Gastroesophageal sphincter (tissue), 4 donors: ENCODE measurements around the gene APOBEC2. TPM values are rescaled to one million over a fixed set of nuclear protein-coding genes. Genes with fewer than 3 reads are reported as not detected.

Source experiments
- ATAC-seq: fragments of 150-250 bp; one replicate; pipeline ENCODE4 v1.9.1; 2016; ENCODE audit warnings: mild to moderate bottlenecking, moderate library complexity
- H3K27ac ChIP-seq, 4 donors: fragments of 200-600 bp; sonication (generic) in 3 of 4; 1 replicate in 3 of 4; 2 replicates in 1 of 4; pipeline ENCODE4 v1.5.1; 2016 to 2019
- H3K27me3 ChIP-seq: fragments of 200-600 bp; sonication (generic); one replicate; pipeline ENCODE4 v1.5.1; 2019
- H3K36me3 ChIP-seq, 2 donors: fragments of 200-600 bp; sonication (generic); one replicate each; pipeline ENCODE4 v1.5.1; 2019; ENCODE audit warnings: control low read depth in 1 of 2
- H3K4me1 ChIP-seq, 3 donors: fragments of 200-600 bp; sonication (generic); 1 replicate in 2 of 3; 2 replicates in 1 of 3; pipeline ENCODE4 v1.5.1; 2016 to 2019; ENCODE audit warnings: control low read depth in 2 of 3
- H3K4me3 ChIP-seq, 2 donors: fragments of 200-600 bp; sonication (generic); one replicate each; pipeline ENCODE4 v1.5.1; 2019; ENCODE audit warnings: mild to moderate bottlenecking in 1 of 2, moderate library complexity in 1 of 2
- H3K9me3 ChIP-seq, 3 donors: fragments of 200-600 bp; sonication (generic); one replicate each; pipeline ENCODE4 v1.5.1; 2017 to 2019; ENCODE audit warnings: control low read depth in 2 of 3
- EP300 ChIP-seq: sonication (generic); formaldehyde crosslinking; IDR thresholded peaks from one replicate; pipeline ENCODE4 v1.6.1; 2017; ENCODE audit warnings: antibody characterized with exemption, mild to moderate bottlenecking
- POLR2A ChIP-seq, 2 donors: fragments of 450-650 bp; IDR thresholded peaks; one replicate each; pipeline ENCODE4 v1.6.1; 2017; ENCODE audit warnings: antibody characterized with exemption in 2 of 2, mild to moderate bottlenecking in 2 of 2, moderate library complexity in 1 of 2
- POLR2AphosphoS5 ChIP-seq: sonication (generic); formaldehyde crosslinking; IDR thresholded peaks from one replicate; pipeline ENCODE4 v1.6.1; 2017; ENCODE audit warnings: antibody characterized with exemption
- whole genome bisulfite sequencing, 2 donors: methylation state at CpG; one replicate each; pipeline ENCODE4 v1.1.5; 2018; ENCODE audit warnings: low coverage in 1 of 2; 5-methylcytosine and 5-hydroxymethylcytosine counted together
- total RNA-seq, 4 donors: library from RNA; depleted of rRNA; stranded (reverse); fragments of >200 nt; gene quantifications; one replicate each; pipeline ENCODE4 v1.1.0, GENCODE V29; 2016
- TF ChIP-seq, protein P1 (sequence below), 4 experiments: fragments of 200-600 bp in 2 of 4; fragments of 450-650 bp in 2 of 4; sonication (generic) in 1 of 4; IDR thresholded peaks; one replicate each; pipeline ENCODE4 v1.5.1; 2017 to 2019; ENCODE audit warnings: antibody characterized with exemption in 4 of 4, mild to moderate bottlenecking in 2 of 4, moderate library complexity in 2 of 4

The APOBEC2 gene
- total RNA-seq, 4 donors from 2014 or later, result 0.37 to 1.8 (median 0.72) TPM

DNA sequence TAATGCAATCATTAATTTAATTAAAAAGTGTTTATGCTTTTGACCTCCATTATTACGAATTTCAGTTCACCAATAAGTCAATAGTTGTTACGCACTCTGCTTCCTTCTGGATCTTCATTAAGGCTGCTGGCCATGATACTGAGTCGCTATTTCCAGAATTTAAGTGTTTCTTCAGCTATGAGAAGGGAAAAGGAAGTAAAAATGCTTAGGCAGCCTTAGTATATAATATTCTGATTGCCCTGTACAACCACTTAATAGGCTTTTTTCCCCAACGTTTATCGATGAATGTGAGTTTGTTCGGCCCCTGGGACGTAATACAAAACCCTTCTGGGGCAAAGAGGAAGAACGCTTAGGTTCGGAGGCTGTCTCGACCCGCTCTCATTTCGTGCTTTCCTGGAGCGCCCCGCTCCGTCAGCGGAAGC lies 18.5 kb downstream of the APOBEC2 start:
- WGBS, 2 donors, result 0 to 2% methylated on average over 4 to 15 of the region's 16 CpGs
- ATAC-seq, result no peak
- Histone ChIP-seq H3K4me1 (peaks cover 7 to 46% (median 13%) of the 10 kb centered on the region in 3 donors), H3K4me3 (peak overlapping the region; percentile 59 to 86), H3K9me3 (no peaks in the 10 kb centered on the region), H3K27me3 (no peaks in the 10 kb centered on the region), H3K36me3 (peaks cover 0 to 30% of the 10 kb centered on the region in 2 donors), H3K27ac (peak overlapping the region; percentile 95 to 100 (median 98))
- no peak for TF ChIP-seq POLR2A (IDR thresholded peaks at IDR 0.05)
- TF ChIP-seq, protein P1, sequence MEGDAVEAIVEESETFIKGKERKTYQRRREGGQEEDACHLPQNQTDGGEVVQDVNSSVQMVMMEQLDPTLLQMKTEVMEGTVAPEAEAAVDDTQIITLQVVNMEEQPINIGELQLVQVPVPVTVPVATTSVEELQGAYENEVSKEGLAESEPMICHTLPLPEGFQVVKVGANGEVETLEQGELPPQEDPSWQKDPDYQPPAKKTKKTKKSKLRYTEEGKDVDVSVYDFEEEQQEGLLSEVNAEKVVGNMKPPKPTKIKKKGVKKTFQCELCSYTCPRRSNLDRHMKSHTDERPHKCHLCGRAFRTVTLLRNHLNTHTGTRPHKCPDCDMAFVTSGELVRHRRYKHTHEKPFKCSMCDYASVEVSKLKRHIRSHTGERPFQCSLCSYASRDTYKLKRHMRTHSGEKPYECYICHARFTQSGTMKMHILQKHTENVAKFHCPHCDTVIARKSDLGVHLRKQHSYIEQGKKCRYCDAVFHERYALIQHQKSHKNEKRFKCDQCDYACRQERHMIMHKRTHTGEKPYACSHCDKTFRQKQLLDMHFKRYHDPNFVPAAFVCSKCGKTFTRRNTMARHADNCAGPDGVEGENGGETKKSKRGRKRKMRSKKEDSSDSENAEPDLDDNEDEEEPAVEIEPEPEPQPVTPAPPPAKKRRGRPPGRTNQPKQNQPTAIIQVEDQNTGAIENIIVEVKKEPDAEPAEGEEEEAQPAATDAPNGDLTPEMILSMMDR (IDR thresholded peaks at IDR 0.05), result peak in 2 of 4 experiments; percentile 7 to 27
- TF ChIP-seq POLR2AphosphoS5, result no peak
- no peak for TF ChIP-seq EP300

DNA sequence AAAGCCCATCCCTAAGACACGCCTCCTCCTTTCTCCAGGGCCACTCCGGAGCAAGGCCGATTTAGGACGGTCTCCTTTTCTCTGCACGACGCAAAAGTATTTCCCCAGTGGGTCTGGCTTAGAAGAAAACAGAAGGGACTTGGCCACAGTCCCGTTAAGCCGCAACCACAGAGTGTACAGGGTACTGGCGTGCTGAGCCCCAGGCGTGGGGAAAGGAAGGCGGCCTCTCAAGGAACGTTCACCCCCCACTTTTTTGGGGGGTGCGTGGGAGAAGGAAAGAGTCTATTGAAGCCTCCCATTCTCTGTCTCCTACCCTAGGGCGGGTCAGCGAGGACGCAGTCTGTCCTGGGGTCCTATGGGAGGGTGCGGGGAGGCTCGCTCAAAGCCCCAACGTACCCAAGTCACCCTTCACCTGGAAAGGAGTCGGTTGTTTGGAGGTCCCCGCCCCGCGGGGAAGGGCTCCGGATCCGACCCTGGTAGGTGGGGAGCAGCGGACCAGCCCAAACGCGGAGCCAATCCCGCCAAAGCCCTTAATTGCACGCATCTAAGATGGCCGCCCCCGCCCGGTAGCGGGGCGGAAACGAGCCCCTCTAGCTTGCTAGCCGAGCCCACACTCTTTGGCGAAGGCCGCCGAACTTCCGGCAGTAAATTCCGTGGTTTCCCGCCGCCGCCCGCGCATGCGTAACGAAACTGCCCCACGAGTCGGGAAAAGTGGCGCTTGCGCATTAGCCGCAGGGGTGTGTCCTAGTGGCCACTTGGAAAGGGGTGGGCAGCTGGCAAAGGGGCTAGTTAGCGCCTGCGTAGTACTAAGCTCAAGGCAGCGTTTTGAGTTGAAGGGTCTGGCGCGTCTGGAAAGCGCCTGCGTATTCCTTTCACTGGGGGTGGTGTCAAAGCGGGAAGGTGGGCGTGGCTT lies 19.2 kb downstream of the APOBEC2 start, which contains the start of gene OARD1:
TSS of gene OARD1 (minus strand) at position 434 of the 913 bp plus-strand sequence. CDS start 722 bp downstream, outside the sequence.
- peak within 1 kb of the TSS; percentile 96 to 100 (median 100) for H3K27ac ChIP-seq
- WGBS, 2 donors, result 0% methylated on average over 4 of the region's 63 CpGs; no CpG with 5 or more reads in 1 of the 2 donors
- peak; percentile 89 for ATAC-seq

DNA sequence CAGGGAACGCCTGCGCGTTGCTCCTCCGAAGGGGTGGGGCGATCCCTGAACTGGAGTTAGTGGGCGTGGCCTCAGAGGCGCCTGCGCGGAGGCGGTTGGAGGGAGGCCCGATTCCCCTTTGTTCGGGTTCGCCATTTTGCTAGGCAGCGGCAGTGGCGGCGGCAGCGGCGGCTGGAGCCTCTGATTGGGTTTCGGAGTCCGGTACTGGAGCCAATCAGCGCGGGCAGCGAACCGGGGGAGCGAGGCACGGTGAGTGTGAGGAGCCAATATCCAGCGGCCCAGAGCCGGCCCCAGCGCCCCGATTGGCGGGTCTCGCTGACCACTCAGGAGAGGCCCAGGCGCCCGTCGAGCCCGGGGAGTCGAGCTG lies 19.8 kb downstream of the APOBEC2 start, which contains the start of gene NFYA:
TSS of gene NFYA (plus strand) at position 139 of the 367 bp plus-strand sequence. CDS start 6,116 bp downstream, outside the sequence.
- H3K9me3 ChIP-seq, result no peaks in the 10 kb centered on the region
- H3K36me3 ChIP-seq, result peaks cover 0 to 21% of the 10 kb centered on the region in 2 donors
- H3K27me3 ChIP-seq, result no peaks in the 10 kb centered on the region
- peak within 1 kb of the TSS; percentile 86 to 99 for H3K4me3 ChIP-seq
- no CpG with 5 or more reads among the region's 37 CpGs for WGBS, 2 donors
- H3K27ac ChIP-seq, result peak within 1 kb of the TSS; percentile 96 to 100 (median 100)
- peaks cover 7 to 44% (median 13%) of the 10 kb centered on the region in 3 donors for H3K4me1 ChIP-seq
- peak; percentile 84 for ATAC-seq
- TF ChIP-seq EP300 (no peak), POLR2AphosphoS5 (peak; percentile 59)

More for the DNA sequence above, 19.2 kb downstream of the APOBEC2 start, which contains the start of gene OARD1:
- Histone ChIP-seq H3K4me3 (peak within 1 kb of the TSS; percentile 86 to 99), H3K36me3 (peaks cover 0 to 28% of the 10 kb centered on the region in 2 donors), H3K27me3 (no peaks in the 10 kb centered on the region), H3K9me3 (no peaks in the 10 kb centered on the region), H3K4me1 (peaks cover 7 to 44% (median 13%) of the 10 kb centered on the region in 3 donors)
- peak; percentile 69 to 79 for TF ChIP-seq POLR2A (IDR thresholded peaks at IDR 0.05)
- TF ChIP-seq, protein P1 (IDR thresholded peaks at IDR 0.05), result peak in 1 of 4 experiments; percentile 32
- no peak for TF ChIP-seq EP300
- peak; percentile 73 for TF ChIP-seq POLR2AphosphoS5

DNA sequence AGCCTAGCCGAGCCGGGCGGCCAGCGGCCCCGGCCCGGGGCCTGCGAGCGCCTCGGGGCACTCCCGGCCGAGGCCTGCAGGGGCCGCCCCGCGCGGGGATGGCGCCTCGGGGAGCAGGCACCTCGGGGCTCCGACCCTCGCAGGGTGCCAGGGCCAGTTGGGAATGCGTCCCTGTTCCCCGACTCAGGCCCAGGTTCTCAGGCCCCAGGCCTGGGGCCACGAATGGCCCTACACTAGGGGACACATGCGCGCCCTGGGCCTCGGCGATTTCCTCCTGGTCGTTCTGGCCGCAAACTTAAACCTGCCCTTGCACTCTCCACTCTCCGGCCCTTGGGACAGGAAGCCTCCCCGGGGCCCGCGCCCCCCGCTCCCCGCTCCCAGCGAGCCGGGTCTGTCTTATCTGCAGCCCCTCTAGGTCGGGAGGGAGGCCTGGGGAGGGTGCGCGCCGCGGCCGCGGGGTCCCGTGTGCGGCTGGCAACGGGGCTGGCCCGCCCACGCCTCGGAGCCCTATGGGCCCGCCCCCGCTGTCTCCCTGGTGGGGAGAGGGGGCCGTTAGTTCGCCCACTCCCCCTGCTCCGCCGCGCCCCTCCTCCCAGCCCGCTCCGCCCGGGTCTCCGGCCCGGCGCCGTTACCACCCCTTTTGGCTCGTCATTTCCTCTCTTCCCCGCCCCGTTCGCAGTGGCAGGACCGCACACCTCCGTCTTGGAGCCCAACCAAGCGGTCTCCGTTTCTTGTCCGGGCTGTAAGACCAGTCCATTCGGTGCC lies 20.4 kb downstream of the APOBEC2 start:
- Histone ChIP-seq H3K27ac (peak overlapping the region; percentile 96 to 100 (median 100)), H3K9me3 (no peaks in the 10 kb centered on the region), H3K4me3 (peak overlapping the region; percentile 86 to 99), H3K4me1 (peaks cover 7 to 44% (median 13%) of the 10 kb centered on the region in 3 donors), H3K36me3 (peaks cover 0 to 16% of the 10 kb centered on the region in 2 donors), H3K27me3 (no peaks in the 10 kb centered on the region)
- TF ChIP-seq EP300, result no peak
- peak; percentile 62 for TF ChIP-seq POLR2AphosphoS5
- peak; percentile 96 to 97 for TF ChIP-seq POLR2A (IDR thresholded peaks at IDR 0.05)
- TF ChIP-seq, protein P1 (IDR thresholded peaks at IDR 0.05), result peak in 3 of 4 experiments; percentile 42 to 76 (median 65)
- 0 to 2% methylated on average over 9 to 10 of the region's 74 CpGs for WGBS, 2 donors
- no peak for ATAC-seq
